GM15510 (cell line): Measurements from ENCODE around the gene TEDC1.

Experiments
- POLR2A ChIP-seq: IDR thresholded peaks from 3 replicates; pipeline ENCODE4 v1.6.1; 2011; ENCODE audit warnings: borderline replicate concordance; ENCODE audit not compliant: insufficient read length; ENCODE audit errors: extremely low read depth

TEDC1 gene

DNA sequence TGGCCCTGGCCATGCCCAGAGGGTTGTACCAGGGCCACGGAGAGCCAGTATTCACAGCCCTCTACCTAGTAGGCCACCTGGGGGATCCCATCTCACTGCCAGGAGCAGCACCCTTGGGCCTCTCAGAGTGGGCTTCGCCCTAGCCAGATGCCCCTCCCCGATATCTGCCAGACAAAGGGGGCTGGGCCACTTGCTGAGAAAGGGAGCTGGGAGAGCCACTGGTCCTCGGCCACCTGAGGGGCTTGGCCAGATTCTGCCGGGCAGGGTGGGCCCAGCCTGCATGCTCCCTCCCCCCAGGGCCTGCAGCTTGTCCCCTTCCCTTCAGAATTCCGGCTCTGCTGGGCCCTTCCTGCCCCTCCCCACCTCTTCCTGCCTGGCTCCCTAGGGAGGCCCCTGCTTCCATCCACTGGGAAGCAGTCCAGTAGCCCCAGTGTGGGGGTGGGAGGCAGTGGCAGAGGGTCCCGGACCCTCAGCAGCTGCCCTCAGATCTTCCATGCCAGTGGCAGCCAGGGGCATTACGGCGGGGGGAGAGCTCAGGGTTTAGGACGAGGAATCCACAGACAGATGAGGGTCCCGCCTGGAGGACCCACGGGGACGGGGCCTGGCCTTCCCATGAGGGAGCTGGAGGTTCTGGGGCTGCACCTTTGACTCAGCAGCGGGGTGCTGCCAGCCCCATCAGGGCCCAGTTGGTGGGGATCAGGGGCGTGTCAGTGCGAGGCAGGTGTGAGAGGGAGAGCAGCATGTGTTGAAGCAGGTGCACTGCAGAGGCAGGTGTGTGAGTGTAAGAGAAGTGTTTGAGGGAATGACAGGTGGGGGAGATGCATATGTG, 14.0 kb upstream of the TEDC1 start:
- TF ChIP-seq POLR2A: no peak

DNA sequence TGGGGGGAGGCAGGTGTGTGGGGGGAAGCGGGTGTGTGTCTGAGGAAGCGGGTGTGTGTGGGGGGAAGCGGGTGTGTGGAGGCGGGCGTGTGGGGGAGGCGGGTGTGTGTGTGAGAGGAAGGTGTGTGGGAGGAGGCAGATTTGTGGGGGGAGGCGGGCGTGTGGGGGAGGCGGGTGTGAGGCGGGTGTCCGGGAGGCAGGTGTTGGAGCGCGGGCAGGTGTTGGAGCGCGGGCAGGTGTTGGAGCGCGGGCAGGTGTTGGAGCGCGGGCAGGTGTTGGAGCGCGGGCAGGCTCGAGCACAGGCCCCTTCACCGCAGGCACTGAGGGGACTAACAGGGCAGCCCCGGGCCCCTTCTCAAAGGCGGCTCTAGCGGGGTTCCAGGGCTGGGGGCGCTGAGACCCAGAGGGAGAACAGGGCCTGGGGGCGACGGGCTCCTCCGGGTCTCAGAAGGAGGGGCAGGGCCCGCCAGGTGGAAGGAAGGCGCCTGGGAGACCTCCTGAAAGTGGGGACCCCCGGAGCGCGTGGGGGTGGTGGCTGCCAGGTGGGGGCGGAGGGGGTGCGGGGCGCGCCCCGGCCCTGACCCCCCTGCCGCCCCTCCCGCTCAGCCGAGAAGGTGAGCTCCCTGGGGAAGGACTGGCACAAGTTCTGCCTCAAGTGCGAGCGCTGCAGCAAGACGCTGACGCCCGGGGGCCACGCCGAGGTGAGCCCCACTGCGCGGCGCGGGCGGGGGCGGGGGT, 13.2 kb upstream of the TEDC1 start:
- no peak for TF ChIP-seq POLR2A

DNA sequence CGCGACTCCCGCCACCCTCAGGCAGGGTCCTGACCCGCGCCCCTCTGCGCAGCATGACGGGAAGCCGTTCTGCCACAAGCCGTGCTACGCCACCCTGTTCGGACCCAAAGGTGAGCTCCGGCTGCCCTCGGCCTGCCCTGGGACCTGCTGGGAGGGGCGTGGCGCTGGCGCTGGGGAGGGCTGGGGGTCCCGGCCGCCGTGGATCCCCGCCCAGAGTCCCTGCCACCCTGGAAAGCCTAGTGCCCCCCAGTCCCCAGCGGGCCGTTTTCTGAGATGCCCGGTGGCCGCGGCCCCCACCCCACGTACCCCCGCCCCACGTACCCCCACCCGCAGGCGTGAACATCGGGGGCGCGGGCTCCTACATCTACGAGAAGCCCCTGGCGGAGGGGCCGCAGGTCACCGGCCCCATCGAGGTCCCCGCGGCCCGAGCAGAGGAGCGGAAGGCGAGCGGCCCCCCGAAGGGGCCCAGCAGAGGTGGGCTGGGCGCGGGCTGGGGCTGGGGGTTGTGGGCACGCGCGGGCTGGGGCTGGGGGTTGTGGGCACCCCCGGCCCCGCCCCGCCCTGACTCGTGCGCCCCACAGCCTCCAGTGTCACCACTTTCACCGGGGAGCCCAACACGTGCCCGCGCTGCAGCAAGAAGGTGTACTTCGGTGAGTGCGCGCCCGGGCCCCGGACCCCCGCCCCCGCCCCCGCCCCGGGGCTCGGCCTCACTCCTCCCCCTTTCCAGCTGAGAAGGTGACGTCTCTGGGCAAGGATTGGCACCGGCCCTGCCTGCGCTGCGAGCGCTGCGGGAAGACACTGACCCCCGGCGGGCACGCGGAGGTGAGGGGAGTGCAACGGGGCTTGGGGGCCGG, 12.4 kb upstream of the TEDC1 start:
- no peak for TF ChIP-seq POLR2A

DNA sequence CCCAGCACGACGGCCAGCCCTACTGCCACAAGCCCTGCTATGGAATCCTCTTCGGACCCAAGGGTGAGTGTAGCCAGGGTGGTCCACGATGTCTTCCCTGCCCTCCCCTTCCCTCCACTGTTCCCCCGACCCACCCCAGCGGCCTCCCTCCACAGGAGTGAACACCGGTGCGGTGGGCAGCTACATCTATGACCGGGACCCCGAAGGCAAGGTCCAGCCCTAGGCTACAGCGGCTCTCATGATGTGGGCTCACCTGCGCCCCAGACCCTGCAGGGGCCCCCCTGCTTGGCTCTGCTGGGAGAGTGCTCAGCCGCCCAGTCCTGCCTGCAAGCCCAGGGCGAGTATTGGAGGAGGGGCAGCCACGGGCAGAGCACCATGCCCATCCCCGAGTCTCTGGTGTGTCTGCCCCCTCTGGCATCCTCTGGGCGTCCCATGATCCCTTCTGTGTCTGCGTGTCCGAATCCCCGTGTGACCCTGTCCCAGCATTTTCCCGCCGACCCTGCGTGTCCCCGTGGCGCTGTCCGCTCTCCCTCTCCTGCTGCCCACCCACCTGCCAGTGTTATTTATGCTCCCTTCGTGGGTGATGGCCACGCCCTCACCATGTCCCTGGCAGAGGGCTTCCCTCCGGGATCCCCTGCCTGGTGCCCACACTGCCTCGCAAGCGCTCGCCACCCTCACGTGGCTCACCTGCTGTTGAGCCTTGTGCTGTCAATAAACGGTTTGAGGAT, 11.5 kb upstream of the TEDC1 start:
- TF ChIP-seq POLR2A: no peak

DNA sequence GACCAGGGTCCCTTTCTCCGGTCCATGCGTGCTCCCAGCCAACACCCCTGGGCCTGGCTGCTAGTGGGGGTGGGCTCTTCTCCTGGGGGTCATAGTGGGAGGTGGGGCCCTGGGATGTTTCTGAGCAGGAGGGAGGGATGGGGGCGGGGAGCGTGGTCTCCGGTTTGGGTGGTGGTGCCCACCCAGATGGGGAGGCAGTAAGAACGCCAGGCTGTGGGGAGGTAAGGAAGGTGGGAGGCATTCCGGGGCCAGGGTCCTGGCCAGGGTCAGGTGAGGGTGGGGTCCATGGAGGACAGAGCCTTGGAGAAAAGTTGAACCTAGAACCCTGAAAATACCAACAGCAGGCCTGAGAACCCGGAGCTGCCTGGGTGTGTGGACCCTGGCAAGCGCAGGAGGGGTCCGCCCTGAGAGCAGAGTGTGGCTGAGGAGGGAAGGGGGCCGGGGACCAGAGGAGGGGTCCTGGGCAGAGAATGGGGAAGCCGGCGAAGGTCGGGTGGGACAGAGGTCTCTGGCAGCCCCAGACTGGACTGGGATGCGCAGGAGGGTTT, 10.8 kb upstream of the TEDC1 start:
- no peak for TF ChIP-seq POLR2A

DNA sequence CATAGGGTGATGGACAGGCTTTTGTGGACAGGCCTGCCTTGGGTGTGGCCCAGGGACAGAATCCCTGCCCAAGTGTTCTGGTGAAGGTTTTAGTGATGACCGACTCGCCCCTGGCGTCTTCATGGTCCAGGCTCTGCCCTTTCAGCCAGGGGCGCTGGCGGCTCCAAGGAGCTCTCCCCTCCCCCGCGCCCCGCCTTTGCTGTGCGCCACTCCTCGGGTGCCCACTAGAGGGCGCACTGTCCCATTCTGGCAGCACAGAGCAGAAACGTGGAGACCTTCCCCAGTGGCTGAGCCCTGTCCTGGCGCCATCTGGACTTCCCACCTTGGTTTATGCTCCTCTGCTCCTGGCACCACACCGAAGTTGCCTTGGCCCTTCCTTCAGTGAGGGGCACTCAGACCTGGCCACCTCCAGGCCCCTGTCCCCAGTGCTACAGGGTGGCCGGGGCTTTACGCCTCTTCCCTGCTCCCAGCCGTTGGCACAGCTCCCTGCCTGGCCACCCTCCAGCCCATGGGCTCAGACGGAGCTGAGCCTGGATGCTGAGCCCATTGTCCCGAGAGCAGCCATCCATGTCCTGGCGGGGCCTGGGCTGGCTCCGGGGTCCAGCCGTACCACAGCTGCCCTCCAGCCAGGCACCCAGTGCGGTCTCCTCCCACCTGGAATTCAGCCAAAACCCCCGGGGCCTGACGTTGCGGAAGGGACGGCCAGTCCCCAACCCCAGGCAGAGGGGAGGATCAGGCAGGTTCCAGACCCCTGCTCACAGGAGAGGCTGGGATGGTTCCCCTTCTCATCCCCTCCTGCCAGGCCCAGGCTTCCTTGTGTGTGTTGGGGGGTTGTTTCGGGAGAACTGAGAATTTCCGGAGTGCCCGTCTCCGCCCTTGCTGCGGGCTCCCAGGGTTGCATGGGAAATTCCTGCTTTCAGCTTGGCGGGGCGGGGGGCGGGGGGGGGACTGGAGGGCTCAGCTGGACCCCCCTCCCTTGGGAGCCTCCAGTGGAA, 9.9 kb upstream of the TEDC1 start:
- TF ChIP-seq POLR2A: no peak

DNA sequence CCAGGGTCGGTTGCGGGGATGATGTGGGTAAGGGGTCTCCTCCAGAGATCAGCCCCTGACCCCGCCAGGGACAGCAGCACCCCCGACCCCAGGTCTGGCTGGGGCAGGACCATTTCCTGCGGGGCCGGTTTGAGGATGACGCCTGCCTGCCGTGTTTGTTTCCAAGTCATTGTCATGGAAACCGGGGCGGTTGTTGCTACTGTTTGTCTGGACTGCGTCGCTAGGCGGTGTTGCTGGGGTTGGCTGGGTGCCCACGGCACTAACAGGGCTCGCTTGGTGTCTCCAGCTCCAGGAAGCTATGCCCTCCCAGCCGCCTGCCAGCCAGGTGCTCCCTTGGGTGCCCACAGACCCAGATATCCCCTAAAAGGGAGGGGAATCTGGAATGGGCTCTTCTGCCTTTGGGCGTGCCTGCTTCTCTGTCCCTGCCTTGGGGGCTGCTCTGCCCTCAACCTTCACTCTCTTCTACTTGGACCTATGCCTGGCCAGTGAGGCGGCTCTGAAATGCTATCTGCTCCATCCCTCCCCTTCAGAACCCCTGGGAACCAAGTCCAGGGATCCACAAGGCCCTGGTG, 9.1 kb upstream of the TEDC1 start:
- TF ChIP-seq POLR2A: no peak

DNA sequence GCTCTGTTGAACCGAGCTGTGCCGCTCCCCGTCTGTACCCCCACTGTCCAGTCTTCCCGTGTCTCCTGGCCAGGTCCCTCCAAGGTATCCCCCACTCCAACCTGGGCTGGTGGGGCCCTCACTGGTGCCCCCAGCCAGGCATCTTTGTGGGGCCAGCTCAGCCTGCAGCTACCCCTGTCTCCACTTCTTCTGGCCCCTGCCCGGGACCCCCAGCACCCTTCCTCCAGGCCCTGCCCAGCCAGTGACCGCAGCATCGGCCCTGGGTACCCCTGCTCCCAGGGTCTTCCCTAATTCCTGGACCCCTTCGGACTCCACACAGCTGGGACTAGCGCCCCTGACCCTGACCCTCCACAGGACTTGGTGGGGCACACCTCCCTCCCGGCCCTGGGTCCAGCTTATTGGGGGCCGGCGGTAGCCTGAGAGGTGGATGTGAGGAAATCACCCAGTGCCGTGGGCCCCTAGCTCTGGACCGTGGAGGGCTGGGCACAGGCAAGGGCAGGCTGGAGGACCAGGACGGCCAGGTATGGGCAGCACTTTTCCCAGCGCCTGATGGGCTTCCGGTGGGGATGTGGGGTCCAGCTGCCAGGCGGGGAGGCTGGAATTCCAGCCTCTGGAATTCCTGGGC, 8.4 kb upstream of the TEDC1 start:
- TF ChIP-seq POLR2A: no peak

DNA sequence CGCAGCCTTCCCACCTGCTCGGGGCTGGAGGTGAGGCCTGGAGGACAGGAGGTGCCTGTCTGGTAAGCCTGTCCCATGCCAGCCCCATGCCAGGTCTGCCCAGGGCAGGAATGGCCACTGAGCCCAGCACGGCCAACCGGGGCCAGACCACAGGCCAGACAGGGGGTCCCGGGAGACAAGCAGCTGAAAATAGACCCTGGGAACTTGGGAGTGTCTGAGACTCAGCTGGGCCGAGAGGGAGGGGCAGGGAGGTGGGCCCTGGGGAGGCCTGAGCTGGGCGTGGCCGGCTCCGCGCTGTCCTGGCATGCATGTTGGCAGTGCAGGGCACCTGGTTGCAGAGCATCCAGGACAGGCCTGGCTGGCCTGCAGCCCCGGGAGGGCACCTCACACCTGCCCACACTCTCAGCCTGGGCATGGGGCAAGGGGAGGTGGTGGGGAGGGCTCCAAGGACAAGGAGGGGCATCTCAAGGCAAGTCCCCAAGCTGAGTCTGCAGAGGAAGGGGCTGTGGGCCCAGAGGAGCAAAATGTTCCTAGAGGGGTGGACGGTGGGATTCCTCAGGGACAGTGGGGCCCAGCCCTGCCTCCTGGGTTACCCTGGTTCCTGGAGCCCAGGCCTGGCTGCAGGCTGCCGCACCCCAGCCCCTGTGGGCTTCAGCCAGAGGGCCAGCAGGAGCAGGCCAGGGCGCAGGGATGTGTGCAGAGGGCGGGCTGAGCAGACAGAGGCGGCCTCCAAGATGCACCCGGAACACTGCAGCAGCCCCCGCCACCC, 7.6 kb upstream of the TEDC1 start:
- TF ChIP-seq POLR2A: no peak

DNA sequence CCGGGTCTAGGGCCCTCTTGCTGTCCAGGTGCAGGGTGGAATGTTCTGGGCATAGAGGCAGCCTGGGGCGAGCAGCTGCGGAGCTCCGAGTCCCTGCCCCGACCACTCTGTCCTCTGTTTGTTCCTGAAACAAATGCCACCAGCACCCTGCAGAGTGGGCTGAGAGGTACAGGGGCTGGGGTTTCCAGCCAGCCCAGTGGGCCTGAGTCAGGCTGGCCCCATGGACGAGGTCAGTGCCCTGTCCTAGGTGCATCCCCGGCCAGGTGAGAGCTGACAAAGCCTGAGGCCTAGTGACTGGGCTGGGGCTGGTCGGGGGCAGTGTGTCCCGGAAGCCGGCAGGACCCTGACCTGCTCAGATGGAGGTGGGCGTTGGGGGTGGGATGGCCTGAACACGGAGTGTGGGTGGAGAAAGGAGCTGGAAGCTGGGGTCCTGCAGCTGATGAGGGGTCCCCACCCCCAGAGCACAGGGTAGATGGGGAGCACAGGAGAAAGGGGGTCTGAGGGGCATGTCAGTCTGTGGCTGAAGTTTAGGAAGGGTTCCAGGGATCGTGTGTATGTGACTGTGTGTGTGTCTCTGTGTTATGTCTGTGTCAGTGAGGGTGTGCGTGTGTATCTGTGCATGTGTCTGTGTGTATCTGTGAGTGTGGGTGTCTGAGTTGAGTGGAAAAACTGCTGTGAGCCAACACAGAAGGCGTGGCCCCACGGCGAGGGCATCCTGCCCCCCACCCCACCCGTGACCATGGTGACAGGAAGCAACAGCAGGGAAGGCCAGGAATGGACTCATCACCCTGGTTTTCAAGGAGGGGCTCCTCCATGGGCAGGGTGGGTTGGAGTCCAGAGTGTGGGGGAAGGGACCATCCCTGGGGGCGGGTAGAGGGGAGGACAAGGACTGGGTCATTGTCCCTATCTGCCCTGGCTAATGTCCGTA, 6.7 kb upstream of the TEDC1 start:
- no peak for TF ChIP-seq POLR2A

DNA sequence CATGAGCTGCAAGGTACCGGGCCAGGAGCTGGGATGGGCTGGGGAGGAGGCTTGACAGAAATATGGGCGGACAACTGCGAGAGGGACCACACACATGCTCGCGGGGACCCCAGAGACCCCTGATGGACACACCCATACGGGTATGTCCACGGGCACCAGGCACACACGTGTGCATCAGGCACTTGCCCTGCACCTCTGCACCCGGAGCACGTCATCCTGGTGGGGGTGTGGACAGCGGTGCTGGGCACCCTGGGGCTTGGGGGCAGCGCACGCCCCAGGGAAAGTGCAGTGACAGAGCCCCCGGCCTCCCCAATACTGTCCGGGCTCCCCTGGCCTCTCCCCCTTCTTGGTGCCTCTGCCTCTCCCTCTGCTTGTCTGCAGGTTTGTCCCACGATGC, 6.1 kb upstream of the TEDC1 start:
- no peak for TF ChIP-seq POLR2A

DNA sequence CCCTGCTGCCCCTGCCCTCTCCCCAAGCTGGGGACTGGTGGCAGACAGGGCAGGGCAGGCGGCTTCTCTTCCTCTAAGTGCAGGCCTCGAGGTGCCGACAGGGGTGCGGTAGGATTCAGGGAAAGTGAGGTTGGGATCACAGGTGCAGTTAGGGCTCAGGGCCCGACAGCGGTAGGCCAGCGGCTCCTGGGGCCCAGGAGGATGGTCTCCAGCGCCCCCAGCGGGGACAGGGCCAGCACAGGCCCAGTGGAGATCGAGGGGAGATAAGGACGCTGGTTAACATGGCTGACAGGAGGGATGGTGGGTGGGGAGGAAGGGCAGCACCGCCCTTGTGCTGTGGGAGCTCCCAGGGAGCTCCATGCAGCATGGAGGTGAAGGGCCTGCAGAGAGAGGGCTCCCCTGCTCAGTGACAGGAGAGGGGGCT, 5.3 kb upstream of the TEDC1 start:
- no peak for TF ChIP-seq POLR2A
